HG02642 (cell line): ENCODE results near the gene RNASE7.

ENCODE experiments used
- ATAC-seq: cut with Tn5 transposase; IDR thresholded peaks from one replicate; pipeline ENCODE4 v1.9.1; 2021; ENCODE audit warnings: mild to moderate bottlenecking; ENCODE audit not compliant: unreplicated experiment, poor library complexity

RNASE7 gene

DNA sequence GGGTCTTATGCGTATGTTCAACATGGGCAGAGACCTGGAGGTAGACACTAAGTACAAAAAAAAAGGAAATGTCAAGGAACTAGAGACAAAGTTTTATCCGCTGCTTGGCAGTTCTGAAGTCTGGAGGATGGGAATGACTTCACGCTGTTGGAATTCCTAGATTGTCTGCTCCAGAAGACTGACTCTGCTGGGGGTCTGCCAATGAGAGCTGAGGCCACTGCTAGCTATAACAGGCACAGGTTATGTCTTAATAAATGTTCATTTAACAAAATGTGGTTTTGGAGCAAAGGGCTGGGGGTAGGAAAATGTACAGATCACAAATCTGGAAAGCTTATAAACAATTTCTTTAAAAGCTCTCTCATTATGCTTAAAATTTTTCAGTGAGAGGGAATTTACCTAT is 21.3 kb downstream of the RNASE7 start:
- no peak for ATAC-seq

DNA sequence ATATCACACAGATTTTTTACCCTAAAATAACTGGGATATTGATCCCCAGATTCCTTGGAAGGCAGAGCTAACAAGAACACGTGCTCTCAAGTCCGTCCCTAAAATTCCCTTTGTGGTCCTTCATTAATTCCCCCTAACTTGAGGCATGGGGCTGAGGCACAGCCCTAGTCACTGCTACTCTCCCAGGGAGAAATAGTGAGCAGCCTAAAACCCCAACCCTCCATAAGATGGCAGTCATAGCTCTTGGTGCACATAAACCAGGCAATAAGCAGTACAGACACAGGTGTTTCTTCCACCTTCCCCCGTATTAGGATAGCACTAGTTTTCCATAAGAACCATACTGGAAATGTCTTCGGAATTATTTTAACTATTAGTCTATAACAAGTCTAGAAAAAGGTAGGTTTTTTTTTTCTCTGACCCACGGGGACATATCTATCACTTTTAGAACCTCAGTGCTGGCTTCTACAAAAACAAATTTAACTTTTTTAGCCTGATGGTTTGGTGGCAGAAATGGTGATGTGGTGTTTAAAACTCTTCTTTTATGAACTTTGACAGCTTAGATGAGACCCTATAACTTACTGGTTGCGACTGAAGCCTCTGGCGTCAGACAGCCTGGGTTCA is 24.8 kb downstream of the RNASE7 start:
- no peak for ATAC-seq

DNA sequence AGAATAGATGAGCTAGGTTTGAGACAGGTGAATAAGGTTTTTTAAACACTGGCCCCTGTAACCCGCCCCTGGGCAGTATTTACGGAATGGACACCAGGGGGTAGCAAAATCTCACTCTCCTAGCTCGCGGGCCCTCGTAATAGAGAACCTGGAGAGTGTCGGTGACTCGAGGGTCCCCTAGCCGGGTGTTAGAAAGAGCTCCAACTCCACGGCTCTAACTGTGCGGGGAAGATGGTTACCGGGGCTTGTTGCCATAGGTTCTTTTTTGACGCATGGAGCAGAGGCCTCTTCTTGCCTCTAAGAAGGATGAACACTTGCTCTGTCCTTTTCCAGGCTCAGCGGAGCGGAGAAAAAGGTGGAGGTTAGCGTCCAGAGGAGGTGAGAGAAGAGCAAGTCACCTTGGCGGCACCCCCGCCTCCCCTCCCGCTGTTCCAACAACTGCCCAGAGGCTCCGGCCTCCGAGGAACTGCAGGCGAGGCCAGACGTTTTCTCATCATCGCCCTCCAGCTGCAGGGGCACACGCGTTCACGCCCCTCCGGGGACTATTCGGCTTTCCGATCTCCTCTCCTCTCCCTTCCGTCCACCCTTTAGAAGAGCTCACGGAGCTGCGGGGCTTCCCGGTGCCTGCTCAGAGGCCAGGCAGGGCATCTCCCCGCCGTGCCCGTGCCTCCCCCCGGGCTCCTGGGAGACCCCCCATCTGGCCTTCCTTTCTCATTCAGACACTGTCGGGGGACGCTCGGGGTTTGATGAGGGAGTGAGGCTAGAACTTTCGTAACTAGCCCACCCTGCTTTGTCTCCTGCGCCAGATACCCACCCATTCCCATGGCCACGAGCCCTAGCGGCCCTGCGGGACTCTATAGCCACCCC is 26.6 kb downstream of the RNASE7 start:
- ATAC-seq, result no peak

- ATAC-seq, result no peak
Observed at GRCh38 chr14:21069388-21070082, 27.4 kb downstream of the RNASE7 start.

- ATAC-seq, result no peak
Observed at GRCh38 chr14:21070083-21070609, 28.0 kb downstream of the RNASE7 start, which contains the start of gene ARHGEF40. TSS of gene ARHGEF40 (plus strand) at chr14:21070304. CDS start at chr14:21070397, 93 bp downstream.

DNA sequence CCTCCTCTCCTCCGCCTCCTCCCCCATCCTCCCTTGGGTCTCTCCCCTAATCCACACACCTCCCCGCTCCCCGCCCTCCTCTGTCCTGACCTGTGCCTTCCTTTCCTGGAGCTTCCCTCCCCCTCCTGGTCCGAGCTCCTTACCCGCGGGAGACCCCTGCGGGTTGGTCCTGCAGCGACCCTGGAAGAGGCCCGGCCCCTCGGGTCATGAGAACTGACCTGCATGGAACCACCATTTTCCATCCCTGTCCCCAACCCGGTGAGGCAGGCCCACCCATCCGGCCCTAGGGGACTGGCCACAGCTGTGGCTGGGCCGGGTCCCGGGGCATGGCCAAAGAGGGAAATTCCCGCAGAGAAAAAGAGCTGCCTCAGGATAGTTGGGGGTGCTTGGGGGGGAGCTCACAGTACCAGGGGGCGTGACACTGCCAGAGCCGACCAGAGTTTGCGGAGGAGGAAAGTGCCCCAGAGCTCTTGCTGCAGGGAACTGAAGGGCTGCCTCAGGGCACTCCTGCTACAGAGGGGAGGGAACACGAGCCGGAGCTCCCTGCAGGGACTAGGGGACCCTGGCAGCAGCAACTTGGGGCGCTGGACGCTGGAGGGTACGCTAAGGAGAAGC is 28.6 kb downstream of the RNASE7 start:
- peak; percentile 20 for ATAC-seq

DNA sequence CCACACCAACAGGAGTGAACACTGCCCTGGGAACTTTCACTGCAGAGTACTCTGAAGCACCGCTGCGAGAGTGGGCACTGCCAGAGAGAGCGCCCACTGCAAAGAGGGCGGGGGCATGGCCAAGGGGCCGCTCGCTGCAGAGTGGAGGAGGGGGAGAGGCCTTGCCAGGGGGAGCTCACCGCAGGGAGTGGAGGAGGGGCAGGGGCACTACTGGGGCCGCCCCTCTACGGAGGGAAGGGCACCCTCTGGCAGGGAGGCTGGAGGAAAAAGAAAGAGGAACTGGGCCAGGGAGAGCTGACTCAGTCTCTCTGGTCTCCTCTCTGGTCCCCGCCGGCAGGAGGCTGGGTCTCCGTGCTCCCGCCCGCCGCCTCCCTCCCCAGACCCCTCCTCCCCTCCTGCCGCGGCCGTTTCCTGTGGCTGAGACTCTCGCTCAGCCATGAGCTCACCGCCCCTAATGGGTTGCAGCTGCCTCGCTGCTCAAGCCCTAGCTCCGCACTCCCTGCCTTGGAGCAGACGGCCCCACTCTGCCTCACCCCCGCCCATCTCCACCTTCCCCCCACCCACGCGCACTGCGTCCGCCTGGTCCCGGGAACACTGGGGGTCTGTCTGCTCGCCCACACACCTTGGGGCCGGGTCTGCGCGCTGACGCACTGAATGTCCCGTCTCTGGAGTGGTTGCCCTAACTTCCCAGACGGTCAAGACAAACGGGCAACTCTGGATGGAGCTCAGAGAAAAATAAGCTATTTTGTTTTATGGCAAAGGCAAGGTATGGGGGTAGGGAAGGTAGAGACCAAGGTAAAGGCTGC is 29.3 kb downstream of the RNASE7 start:
- peak; percentile 70 for ATAC-seq

DNA sequence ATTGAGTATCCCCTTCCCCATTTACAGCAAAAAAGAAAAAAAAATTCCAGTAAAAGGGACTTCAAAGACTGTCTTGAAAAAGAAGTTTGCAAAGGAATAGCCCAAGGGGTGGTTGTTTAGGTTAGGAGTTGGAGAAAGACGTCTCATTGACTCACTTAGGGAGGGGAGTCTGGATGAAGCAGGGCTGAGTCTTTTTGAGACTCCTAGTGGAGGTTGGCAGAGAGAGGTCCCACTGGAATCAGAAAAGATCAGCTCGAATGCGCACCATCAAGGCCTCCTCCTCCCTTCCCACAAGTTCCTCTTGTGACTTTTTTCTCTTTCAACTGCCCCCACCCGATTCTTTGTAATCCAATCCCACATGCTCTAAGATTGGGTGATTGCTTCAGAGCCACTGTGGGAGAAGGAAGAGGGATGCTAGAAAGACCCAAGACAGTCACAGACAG is 29.9 kb downstream of the RNASE7 start:
- no peak for ATAC-seq

- ATAC-seq, result no peak
Observed at GRCh38 chr14:21072781-21073339, 30.7 kb downstream of the RNASE7 start.

- ATAC-seq, result no peak
Observed at GRCh38 chr14:21073921-21074320, 31.8 kb downstream of the RNASE7 start.

DNA sequence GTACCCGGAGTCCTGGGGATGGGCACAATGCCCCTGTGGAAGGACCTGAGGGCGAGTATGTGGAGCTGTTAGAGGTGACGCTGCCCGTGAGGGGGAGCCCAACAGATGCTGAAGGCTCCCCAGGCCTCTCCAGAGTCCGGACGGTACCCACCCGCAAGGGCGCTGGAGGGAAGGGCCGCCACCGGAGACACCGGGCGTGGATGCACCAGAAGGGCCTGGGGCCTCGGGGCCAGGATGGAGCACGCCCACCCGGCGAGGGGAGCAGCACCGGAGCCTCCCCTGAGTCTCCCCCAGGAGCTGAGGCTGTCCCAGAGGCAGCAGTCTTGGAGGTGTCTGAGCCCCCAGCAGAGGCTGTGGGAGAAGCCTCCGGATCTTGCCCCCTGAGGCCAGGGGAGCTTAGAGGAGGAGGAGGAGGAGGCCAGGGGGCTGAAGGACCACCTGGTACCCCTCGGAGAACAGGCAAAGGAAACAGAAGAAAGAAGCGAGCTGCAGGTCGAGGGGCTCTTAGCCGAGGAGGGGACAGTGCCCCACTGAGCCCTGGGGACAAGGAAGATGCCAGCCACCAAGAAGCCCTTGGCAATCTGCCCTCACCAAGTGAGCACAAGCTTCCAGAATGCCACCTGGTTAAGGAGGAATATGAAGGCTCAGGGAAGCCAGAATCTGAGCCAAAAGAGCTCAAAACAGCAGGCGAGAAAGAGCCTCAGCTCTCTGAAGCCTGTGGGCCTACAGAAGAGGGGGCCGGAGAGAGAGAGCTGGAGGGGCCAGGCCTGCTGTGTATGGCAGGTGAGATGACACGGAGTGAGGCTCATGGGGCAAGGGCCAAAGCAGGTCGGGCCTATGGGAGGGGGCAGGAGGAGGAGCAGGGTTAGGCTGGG is 32.5 kb downstream of the RNASE7 start:
- no peak for ATAC-seq

GRCh38 chr14:21075719-21076437 is 33.7 kb downstream of the RNASE7 start:
- ATAC-seq, result no peak

- ATAC-seq, result no peak
Observed at GRCh38 chr14:21077672-21078071, 35.5 kb downstream of the RNASE7 start.

DNA sequence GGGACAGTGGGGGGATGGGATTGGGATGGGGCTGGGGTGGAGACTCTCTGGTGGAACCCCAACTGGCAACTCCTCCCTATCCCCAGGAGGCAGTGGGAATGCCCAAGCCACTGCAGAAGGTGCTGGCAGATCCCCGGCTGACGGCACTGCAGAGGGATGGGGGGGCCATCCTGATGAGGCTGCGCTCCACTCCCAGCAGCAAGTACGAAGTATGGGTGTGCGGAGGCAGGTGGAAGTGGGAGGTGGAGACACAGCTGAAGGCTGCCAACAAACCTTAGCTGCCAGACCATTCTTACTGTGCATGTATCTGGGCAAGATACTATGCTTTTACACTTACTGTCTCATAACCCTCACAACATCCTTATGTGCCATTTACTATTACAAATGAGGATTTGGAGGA is 36.1 kb downstream of the RNASE7 start:
- ATAC-seq, result no peak

DNA sequence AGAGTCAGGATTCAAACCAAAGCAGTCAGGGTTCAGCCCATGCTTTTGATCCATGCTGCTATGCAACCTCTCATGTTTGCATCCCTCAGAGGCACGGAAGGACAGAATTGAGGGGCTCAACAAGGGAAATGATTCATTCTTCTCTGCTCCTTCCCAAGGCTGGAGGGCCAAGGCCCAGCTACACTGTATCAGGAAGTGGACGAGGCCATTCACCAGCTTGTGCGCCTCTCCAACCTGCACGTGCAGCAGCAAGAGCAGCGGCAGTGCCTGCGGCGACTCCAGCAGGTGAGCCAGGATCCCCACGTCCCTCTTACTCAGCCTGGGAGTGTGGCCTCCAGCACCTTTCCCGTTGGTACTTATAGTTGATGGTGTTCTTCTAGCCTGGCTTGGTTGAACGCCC is 36.6 kb downstream of the RNASE7 start:
- ATAC-seq, result no peak

- no peak for ATAC-seq
Observed at GRCh38 chr14:21081521-21082142, 39.5 kb downstream of the RNASE7 start.

DNA sequence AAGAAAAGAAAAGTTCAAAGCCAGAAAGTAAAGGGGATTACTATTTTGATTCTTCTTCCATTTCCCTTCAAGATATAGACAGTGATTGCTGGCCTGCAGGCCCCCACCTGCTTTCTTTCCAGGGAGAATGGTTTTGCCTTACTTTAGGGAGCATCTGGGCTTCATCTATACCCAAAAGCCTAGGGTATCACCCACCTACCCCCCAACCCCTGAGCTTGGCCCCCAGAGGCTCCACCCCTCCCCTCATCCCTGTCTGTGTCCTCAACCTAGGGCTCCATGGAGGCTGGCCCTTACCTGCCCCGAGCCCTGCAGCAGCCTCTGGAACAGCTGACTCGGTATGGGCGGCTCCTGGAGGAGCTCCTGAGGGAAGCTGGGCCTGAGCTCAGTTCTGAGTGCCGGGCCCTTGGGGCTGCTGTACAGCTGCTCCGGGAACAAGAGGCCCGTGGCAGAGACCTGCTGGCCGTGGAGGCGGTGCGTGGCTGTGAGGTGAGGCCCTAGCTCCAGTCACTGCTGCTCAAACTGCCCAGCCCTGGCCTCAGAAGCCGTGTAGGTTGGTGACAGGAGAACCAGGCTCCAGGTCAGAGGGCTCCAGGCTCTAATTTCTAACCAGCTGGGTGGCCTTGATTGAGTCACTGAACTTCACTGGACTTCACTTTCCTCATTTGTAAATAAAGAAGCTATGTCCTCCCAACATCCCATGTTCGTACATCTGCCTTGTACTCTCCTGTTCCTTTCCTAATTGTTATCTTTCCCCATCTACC is 41.6 kb downstream of the RNASE7 start:
- ATAC-seq, result no peak
